ENCODE data around the gene GLB1L.

GRCh38 chr2:219291910-219292490 is 46.8 kb upstream of the GLB1L start:
- TF ChIP-seq CTCF (IDR thresholded peaks at IDR 0.05; ENCODE audit: poor library complexity) (no peak), EZH2 (IDR thresholded peaks at IDR 0.05; ENCODE audit: borderline replicate concordance) (no peak)

All from hepatocyte (in vitro differentiated cells).